GM12874 (cell line): ENCODE data around the gene PITX1.

Experiments used
- CTCF ChIP-seq: IDR thresholded peaks from 2 replicates; pipeline ENCODE4 v1.5.1; 2011; ENCODE audit warnings: low read depth, mild to moderate bottlenecking, control low read depth, low read length, moderate library complexity; ENCODE audit not compliant: insufficient read depth

The PITX1 gene

DNA sequence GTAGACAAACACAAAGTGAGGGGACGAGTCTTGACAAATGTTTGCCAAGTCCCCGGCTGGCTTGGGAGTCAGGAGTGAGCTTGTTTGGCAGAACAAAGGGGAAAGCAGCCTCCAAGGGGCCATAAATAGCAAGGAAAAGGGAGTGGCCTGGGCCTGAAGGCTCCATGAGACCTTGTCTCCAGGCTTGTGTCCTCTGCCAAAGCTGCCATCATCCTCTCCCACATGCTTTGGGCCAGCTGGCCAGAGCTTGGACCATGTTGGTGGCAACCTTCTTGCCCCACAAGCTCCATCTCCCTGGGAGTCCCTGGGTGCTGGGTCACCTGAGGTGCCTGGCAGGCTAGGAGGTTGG is 13.3 kb upstream of the PITX1 start:
- TF ChIP-seq CTCF, result no peak

DNA sequence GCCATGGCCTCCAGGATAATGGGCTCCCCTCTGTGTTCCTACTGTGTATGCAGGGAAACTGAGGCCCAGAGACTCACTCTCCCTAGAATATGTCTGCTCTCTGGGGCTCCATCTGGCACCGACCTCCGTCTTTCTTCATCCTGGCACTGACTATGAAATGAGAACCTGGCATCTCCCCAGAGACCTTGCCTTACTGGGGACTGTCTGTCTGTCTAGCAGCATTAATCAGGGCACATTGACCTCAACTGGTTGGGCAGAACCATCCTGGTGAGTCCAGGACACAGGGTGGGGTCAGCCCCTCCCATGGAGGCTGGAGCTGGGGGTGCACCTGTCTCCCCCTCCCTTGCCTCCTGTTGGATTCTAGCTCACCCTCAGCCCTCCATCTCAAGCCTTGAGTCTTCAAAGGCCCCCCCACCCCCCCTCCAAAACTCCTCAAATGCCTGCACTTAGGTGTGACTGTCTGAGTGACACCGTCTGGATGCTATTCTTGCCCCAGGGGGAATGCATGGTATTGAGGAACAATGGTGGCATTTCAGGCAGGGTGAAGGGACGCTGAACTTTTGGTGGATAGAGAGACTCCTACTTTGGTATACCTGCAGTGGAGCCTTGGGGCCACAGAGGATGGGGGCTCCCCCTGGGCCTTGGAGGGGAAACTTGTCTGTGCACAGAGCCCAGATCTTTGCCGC is 12.8 kb upstream of the PITX1 start:
- no peak for TF ChIP-seq CTCF

- no peak for TF ChIP-seq CTCF
Observed at GRCh38 chr5:135045488-135045887, 11.5 kb upstream of the PITX1 start.

DNA sequence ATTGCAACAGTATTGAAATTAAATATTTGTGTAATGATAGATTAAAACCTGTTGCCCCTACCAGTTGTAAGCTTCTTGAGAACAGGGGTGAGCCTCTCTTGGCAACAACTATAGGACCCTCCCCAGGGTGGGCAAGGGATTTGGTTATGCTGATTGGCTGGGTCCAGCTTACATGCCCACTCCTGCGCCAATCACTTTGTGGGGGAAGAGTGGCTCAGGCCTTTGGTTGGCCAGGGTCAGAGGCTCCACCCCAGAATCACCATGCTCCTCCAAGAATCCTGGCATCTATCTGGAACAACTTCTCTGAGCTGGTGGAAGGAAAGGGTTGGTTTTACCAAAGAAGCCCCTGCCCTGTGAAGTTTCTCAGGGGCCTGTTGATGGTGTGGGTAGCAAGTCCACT is 8.6 kb upstream of the PITX1 start:
- no peak for TF ChIP-seq CTCF

- TF ChIP-seq CTCF, result no peak
Observed at GRCh38 chr5:135041726-135042125, 7.7 kb upstream of the PITX1 start.

GRCh38 chr5:135041145-135041587 is 7.1 kb upstream of the PITX1 start:
- TF ChIP-seq CTCF, result no peak

DNA sequence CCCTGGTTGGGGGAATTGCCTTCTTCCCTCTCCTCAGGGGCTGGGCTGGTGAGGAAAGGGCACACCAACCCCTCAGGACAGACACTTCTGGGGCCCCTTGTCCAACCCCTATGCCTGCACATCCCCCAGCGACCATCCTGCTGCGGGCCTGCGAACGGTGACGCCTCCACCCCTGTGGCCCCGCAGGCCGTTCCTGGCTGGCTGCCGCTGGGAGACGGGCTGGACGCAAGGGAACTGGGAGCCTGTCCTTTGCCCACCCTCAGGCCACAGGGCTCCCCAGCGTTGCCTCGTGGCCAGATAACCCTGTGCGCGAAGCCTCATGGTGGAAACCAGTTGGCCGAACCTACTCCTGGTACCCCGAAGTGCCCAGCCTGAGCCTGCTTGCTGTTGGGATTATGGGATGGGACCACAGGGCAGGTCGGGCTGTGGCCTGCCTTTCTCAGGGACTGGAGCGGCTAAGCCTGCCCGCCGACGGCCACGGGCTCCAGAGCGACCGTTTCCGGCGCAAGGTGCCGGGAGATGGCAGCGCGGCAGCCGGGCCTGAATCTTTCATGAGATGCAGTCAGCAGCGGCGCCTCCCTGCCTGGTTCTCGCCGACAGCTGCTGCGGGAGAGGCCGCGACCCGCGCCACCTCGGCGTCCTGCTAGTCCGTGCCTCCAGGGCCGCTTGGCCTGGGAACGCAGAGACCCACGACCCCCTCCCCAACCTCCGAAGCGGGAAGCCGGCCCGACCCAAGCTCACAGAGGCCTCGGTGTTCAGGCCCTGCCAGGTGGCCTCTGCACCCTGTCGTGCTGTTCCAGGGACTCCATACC is 6.5 kb upstream of the PITX1 start:
- no peak for TF ChIP-seq CTCF
